PC-9 (cell line): ENCODE results near the gene TFEC. TPM values are rescaled to one million over a fixed set of nuclear protein-coding genes. Genes with fewer than 3 reads are reported as not detected.

ENCODE experiments used
- BruUV-seq: library from RNA; stranded (reverse); fragments of 400-500 nt; replicated peaks from 2 replicates; lab custom pipeline; 2021; lab: Mats Ljungman, UMichigan
- CTCF ChIA-PET: fragments of 300-600 bp; sonication (Branson Sonifier 250); formaldehyde crosslinking; loops from one replicate; lab custom pipeline; 2022; ENCODE audit warnings: antibody characterized with exemption; lab: Charles Lee
- POLR2A ChIA-PET: fragments of 300-600 bp; sonication (Branson Sonifier 250); formaldehyde crosslinking; loops from one replicate; lab custom pipeline; 2022; ENCODE audit warnings: antibody characterized with exemption; ENCODE audit not compliant: unreplicated experiment; lab: Charles Lee
- DNase-seq, 2 experiments: peaks; one replicate each; pipeline versions ENCODE4 v3.0.0 to v3.0.0-alpha.2; 2015 to 2022; ENCODE audit warnings: mixed read lengths in 1 of 2
- H2AFZ ChIP-seq: fragments of 200-600 bp; sonication (generic); 2 replicates; pipeline ENCODE4 v1.8.1; 2017; ENCODE audit warnings: antibody characterized with exemption
- H3F3A ChIP-seq: fragments of 200-600 bp; sonication (generic); 2 replicates; pipeline ENCODE4 v1.8.1; 2017; ENCODE audit warnings: antibody characterized with exemption, mild to moderate bottlenecking, low read depth; ENCODE audit not compliant: insufficient read depth
- H3K27ac ChIP-seq: fragments of 200-600 bp; sonication (generic); 2 replicates; pipeline ENCODE4 v1.6.1; 2016; ENCODE audit warnings: mixed run types
- H3K27me3 ChIP-seq: fragments of 200-600 bp; sonication (generic); 2 replicates; pipeline ENCODE4 v1.6.1; 2016; ENCODE audit warnings: low read depth, mixed run types; ENCODE audit not compliant: insufficient read depth
- H3K36me3 ChIP-seq: fragments of 200-600 bp; sonication (generic); 2 replicates; pipeline ENCODE4 v1.6.1; 2016; ENCODE audit warnings: low read depth, mixed run types
- H3K4me1 ChIP-seq: fragments of 200-600 bp; sonication (generic); replicated peaks from 2 replicates; pipeline ENCODE4 v1.6.1; 2016; ENCODE audit warnings: mixed run types; ENCODE audit not compliant: insufficient read depth
- H3K4me2 ChIP-seq: fragments of 200-600 bp; sonication (generic); 2 replicates; pipeline ENCODE4 v1.6.1; 2017; ENCODE audit warnings: mixed run types
- H3K4me3 ChIP-seq: fragments of 200-600 bp; sonication (generic); 2 replicates; pipeline ENCODE4 v1.6.1; 2016; ENCODE audit warnings: mixed run types
- H3K79me2 ChIP-seq: fragments of 200-600 bp; sonication (generic); 2 replicates; pipeline ENCODE4 v1.6.1; 2017; ENCODE audit warnings: low read depth, mixed run types
- H3K9me2 ChIP-seq: fragments of 200-600 bp; sonication (generic); 2 replicates; pipeline ENCODE4 v1.8.1; 2017; ENCODE audit warnings: mild to moderate bottlenecking; ENCODE audit not compliant: insufficient read depth
- H3K9me3 ChIP-seq: fragments of 200-600 bp; sonication (generic); 2 replicates; pipeline ENCODE4 v1.8.1; 2016; ENCODE audit warnings: low read depth; ENCODE audit not compliant: insufficient read depth
- H4K20me1 ChIP-seq: fragments of 200-600 bp; sonication (generic); 2 replicates; pipeline ENCODE4 v1.8.1; 2017; ENCODE audit not compliant: insufficient read depth
- EZH2 ChIP-seq: fragments of 200-600 bp; sonication (generic); IDR thresholded peaks from 2 replicates; pipeline ENCODE4 v1.8.0; 2017; ENCODE audit warnings: antibody characterized with exemption, low read depth
- intact Hi-C: fragments of 100-400 bp; cut with micrococcal nuclease; formaldehyde crosslinking; loops from one replicate; pipeline ENCODE4 v1.10.0; 2022; ENCODE audit not compliant: unreplicated experiment
- total RNA-seq: library from RNA; stranded (reverse); gene quantifications from 2 replicates; pipeline ENCODE4 v1.2.3, GENCODE V29; 2021
- TF ChIP-seq, protein P1 (sequence below): fragments of 200-600 bp; sonication (generic); conservative IDR thresholded peaks from 2 replicates; pipeline ENCODE4 v1.6.1; 2017; ENCODE audit warnings: mixed run types, antibody characterized with exemption, mild to moderate bottlenecking, moderate library complexity

Gene TFEC
- total RNA-seq, 1 experiment from 2014 or later: not detected

DNA sequence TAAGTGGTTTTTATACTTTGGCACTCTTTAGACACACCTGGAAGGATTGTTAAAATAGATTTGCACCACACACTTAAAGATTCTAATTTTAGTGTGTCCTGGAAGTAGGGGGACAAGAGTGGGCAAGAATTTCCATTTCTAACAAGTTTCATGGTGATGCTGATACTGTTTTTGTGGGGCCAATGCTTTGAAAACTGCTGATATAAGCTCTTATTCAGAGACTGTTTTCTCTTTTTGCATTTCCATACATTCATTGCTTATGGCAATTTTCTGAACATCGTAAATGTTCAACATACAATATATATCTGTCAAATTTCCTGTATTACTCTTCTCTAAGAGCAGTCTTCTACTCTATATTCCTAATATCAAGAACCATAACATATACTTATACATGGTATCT lies 79.0 kb downstream of the TFEC start:
- H3K9me2 ChIP-seq: no peaks in the 10 kb centered on the region
- TF ChIP-seq EZH2: no peak
- TF ChIP-seq, protein P1, sequence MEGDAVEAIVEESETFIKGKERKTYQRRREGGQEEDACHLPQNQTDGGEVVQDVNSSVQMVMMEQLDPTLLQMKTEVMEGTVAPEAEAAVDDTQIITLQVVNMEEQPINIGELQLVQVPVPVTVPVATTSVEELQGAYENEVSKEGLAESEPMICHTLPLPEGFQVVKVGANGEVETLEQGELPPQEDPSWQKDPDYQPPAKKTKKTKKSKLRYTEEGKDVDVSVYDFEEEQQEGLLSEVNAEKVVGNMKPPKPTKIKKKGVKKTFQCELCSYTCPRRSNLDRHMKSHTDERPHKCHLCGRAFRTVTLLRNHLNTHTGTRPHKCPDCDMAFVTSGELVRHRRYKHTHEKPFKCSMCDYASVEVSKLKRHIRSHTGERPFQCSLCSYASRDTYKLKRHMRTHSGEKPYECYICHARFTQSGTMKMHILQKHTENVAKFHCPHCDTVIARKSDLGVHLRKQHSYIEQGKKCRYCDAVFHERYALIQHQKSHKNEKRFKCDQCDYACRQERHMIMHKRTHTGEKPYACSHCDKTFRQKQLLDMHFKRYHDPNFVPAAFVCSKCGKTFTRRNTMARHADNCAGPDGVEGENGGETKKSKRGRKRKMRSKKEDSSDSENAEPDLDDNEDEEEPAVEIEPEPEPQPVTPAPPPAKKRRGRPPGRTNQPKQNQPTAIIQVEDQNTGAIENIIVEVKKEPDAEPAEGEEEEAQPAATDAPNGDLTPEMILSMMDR: no peak
- no peak for DNase-seq
- no peak overlapping the region for H3K4me2 ChIP-seq
- no peaks in the 10 kb centered on the region for H3K27me3 ChIP-seq
- no peaks in the 10 kb centered on the region for H3K36me3 ChIP-seq
- BruUV-seq: no TSS peak
- intact Hi-C loops: no loop called here
- no peaks in the 10 kb centered on the region for H4K20me1 ChIP-seq
- no peak overlapping the region for H3K27ac ChIP-seq
- no peaks in the 10 kb centered on the region for H3K79me2 ChIP-seq
- H3F3A ChIP-seq: no peaks in the 10 kb centered on the region
- no peaks in the 10 kb centered on the region for H3K9me3 ChIP-seq
- CTCF ChIA-PET: no interaction called here
- no peak overlapping the region for H3K4me3 ChIP-seq
- POLR2A ChIA-PET: no interaction called here
- no peak overlapping the region for H2AFZ ChIP-seq
- no peaks in the 10 kb centered on the region for H3K4me1 ChIP-seq

DNA sequence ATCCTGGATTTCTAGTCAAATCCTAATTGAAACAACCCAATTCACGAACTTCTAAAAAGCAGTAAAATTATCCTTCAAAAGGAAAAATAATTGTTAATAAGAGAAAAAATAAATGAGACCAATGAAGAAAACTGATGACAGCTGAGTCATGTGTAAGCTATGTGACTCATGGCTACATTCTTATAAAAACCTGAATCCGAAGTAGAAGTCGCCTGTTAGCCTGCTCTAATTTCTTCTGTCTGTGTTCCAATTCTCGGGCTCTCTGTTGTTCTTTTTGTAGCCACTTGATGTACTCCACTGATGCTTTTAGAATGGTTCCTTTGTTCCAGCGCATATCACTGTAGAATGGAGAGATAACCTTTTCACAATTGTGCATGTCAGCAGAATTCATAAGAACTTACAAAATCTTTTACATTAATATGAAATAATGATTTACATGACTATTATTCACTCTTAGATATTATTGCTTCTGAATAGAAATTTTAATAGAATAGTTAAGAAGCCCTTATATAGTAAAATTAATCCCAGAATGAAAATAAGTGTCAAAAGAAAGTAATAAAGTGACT lies 88.8 kb downstream of the TFEC start:
- BruUV-seq: no TSS peak
- intact Hi-C loops: no loop called here
- ChIA-PET CTCF (interaction anchor here (0.6 kb wide), 1 partner anchor 1385 kb away, joined by 5 read pairs; no protein-coding TSS in a partner anchor), POLR2A (interaction anchor here (0.6 kb wide), 1 partner anchor 37 kb away, joined by 3 read pairs; no protein-coding TSS in a partner anchor)
- no peaks in the 10 kb centered on the region for H3K9me3 ChIP-seq
- no peaks in the 10 kb centered on the region for H3K27me3 ChIP-seq
- DNase-seq: no peak
- no peak overlapping the region for H3K4me2 ChIP-seq
- H2AFZ ChIP-seq: no peak overlapping the region
- no peaks in the 10 kb centered on the region for H3K79me2 ChIP-seq
- no peak overlapping the region for H3K27ac ChIP-seq
- H4K20me1 ChIP-seq: no peaks in the 10 kb centered on the region
- H3K4me1 ChIP-seq: no peaks in the 10 kb centered on the region
- TF ChIP-seq, protein P1: no peak
- TF ChIP-seq EZH2: no peak
- no peaks in the 10 kb centered on the region; the same call in 1 of the 2 replicates for H3K9me2 ChIP-seq
- no peak overlapping the region for H3K4me3 ChIP-seq
- no peaks in the 10 kb centered on the region for H3K36me3 ChIP-seq
- H3F3A ChIP-seq: no peaks in the 10 kb centered on the region

DNA sequence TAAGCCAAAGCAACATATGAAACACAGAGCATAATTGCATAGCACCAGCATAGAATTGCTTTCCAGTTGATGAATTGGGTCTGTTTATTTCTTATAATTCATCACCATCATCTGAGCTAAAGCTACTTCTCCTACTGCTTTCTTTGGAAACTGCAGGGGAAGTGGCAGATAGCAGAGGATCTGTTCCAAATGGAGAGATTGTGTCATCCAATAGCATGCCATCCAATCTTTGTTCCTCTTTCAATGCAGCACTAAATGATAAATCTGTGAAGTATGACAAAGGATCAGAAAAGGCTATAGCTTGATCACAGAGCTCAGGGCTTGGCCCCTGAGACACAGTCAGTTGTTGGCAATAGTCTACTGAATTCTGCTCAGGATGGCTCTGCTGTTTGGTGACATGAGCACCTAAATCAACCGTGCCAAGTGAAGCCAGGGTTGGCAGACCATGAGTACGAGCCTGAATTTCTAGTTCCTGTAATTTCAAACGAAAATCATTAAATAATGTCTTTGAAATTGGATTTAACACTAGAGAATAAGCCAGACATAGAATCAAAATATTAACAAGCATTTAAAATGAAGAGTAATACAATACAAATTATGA lies 90.0 kb downstream of the TFEC start:
- H3F3A ChIP-seq: no peaks in the 10 kb centered on the region
- H3K27ac ChIP-seq: no peak overlapping the region
- DNase-seq: no peak
- intact Hi-C loops: no loop called here
- no peak overlapping the region for H3K4me3 ChIP-seq
- no peak for TF ChIP-seq EZH2
- TF ChIP-seq, protein P1: no peak
- no peaks in the 10 kb centered on the region for H4K20me1 ChIP-seq
- ChIA-PET POLR2A (no interaction called here), CTCF (no interaction called here)
- H3K27me3 ChIP-seq: no peaks in the 10 kb centered on the region
- H3K36me3 ChIP-seq: no peaks in the 10 kb centered on the region
- H3K79me2 ChIP-seq: no peaks in the 10 kb centered on the region
- no TSS peak for BruUV-seq
- H3K9me2 ChIP-seq: peaks cover under 1% of the 10 kb centered on the region; the same call in 1 of the 2 replicates
- H3K4me1 ChIP-seq: no peaks in the 10 kb centered on the region
- no peaks in the 10 kb centered on the region for H3K9me3 ChIP-seq
- H2AFZ ChIP-seq: 0 out of 2 replicates have a peak overlapping the region, but pooled peaks have one; percentile 10
- H3K4me2 ChIP-seq: no peak overlapping the region
